ENCODE measurements around the gene TMBIM1. TPM values are rescaled to one million over a fixed set of nuclear protein-coding genes. Genes with fewer than 3 reads are reported as not detected.

The TMBIM1 gene
- total RNA-seq, 1 experiment from 2014 or later: 168 TPM

GRCh38 chr2:218271865-218272530, 20.3 kb downstream of the TMBIM1 start:
- peaks cover 3% of the 10 kb centered on the region; the same call in 1 of the 2 replicates for H3K36me3 ChIP-seq (ENCODE audit: control insufficient read depth, insufficient read depth, low read length)
- H3K4me3 ChIP-seq (ENCODE audit: low read depth, low read length): no peak overlapping the region; the same call in 1 of the 2 replicates
- no peak for TF ChIP-seq CTCF (IDR thresholded peaks at IDR 0.05; ENCODE audit: insufficient read depth in 1 of 2, low read depth in 1 of 2, low read length in 1 of 2, severe bottlenecking in 1 of 2, unreplicated experiment in 1 of 2)
- no peaks in the 10 kb centered on the region for H3K9me3 ChIP-seq
- ChIA-PET POLR2A (interaction anchor here (0.8 to 1.5 kb wide), 2 partner anchors 15 to 21 kb away, joined by 3 to 5 read pairs; partner anchors contain the start of gene TMBIM1), CTCF (interaction anchor here (0.6 to 7.0 kb wide), 6 partner anchors 19 to 387 kb away, joined by 3 to 121 read pairs (median 7); partner anchors contain the start of genes BCS1L, CATIP, TMBIM1 and ZNF142)
- H3K27me3 ChIP-seq (replicated peaks; ENCODE audit: control insufficient read depth, insufficient read depth, low read length): no peaks in the 10 kb centered on the region
- TSS peak; percentile 23 for BruUV-seq (replicated peaks)
- no peaks in the 10 kb centered on the region for H3K27me3 Mint-ChIP-seq (ENCODE audit: insufficient read depth, unreplicated experiment)
- H3K9me3 Mint-ChIP-seq (ENCODE audit: unreplicated experiment): no peaks in the 10 kb centered on the region
- peaks cover 62% of the 10 kb centered on the region for H3K36me3 Mint-ChIP-seq (ENCODE audit: insufficient read depth, unreplicated experiment)
- intact Hi-C loops (cut with micrococcal nuclease; ENCODE audit: unreplicated experiment): loop anchor here (1.0 to 10.0 kb wide), 5 partner anchors 15 to 373 kb away; partner anchors contain the start of genes CATIP and TMBIM1
- H3K4me1 ChIP-seq: peaks cover 4% of the 10 kb centered on the region; the same call in 1 of the 2 replicates
- peak overlapping the region; percentile 91 for H3K4me3 Mint-ChIP-seq (ENCODE audit: unreplicated experiment)
- peaks cover 13% of the 10 kb centered on the region for H3K4me1 Mint-ChIP-seq (ENCODE audit: low read depth, unreplicated experiment)
- peak overlapping the region; percentile 93 for H3K27ac Mint-ChIP-seq (ENCODE audit: unreplicated experiment)
- DNase-seq: no peak

- H3K36me3 ChIP-seq (ENCODE audit: control insufficient read depth, insufficient read depth, low read length): peaks cover 6% of the 10 kb centered on the region; the same call in 1 of the 2 replicates
- intact Hi-C loops (cut with micrococcal nuclease; ENCODE audit: unreplicated experiment): loop anchor here (10.0 kb wide), 1 partner anchor 373 kb away; no protein-coding TSS in a partner anchor
Observed at GRCh38 chr2:218271487-218271797, 20.9 kb downstream of the TMBIM1 start.

More at GRCh38 chr2:218271487-218271797, 20.9 kb downstream of the TMBIM1 start:
- Histone ChIP-seq H3K4me1 (peaks cover 4% of the 10 kb centered on the region; the same call in 1 of the 2 replicates), H3K4me3 (ENCODE audit: low read depth, low read length) (peak overlapping the region; percentile 65), H3K27me3 (replicated peaks; ENCODE audit: control insufficient read depth, insufficient read depth, low read length) (no peaks in the 10 kb centered on the region), H3K9me3 (no peaks in the 10 kb centered on the region)
- no peak for DNase-seq
- no peaks in the 10 kb centered on the region for H3K27me3 Mint-ChIP-seq (ENCODE audit: insufficient read depth, unreplicated experiment)
- H3K27ac Mint-ChIP-seq (ENCODE audit: unreplicated experiment): peak overlapping the region; percentile 93
- TF ChIP-seq CTCF (IDR thresholded peaks at IDR 0.05; ENCODE audit: insufficient read depth in 1 of 2, low read depth in 1 of 2, low read length in 1 of 2, severe bottlenecking in 1 of 2, unreplicated experiment in 1 of 2): no peak
- CTCF ChIA-PET: interaction anchor here (0.6 to 7.0 kb wide), 5 partner anchors 20 to 388 kb away, joined by 3 to 121 read pairs (median 4); partner anchors contain the start of genes BCS1L, CATIP, TMBIM1 and ZNF142
- H3K9me3 Mint-ChIP-seq (ENCODE audit: unreplicated experiment): no peaks in the 10 kb centered on the region
- peak overlapping the region; percentile 91 for H3K4me3 Mint-ChIP-seq (ENCODE audit: unreplicated experiment)
- H3K36me3 Mint-ChIP-seq (ENCODE audit: insufficient read depth, unreplicated experiment): peaks cover 62% of the 10 kb centered on the region
- peaks cover 13% of the 10 kb centered on the region for H3K4me1 Mint-ChIP-seq (ENCODE audit: low read depth, unreplicated experiment)
- POLR2A ChIA-PET: interaction anchor here (0.8 to 1.5 kb wide), 2 partner anchors 16 to 21 kb away, joined by 3 to 5 read pairs; partner anchors contain the start of gene TMBIM1
- BruUV-seq (replicated peaks): no TSS peak

Data from Caco-2 (cell line).